GM21381 (cell line): ENCODE data around the gene CPSF6.

Experiments used
- ATAC-seq: cut with Tn5 transposase; IDR thresholded peaks from one replicate; pipeline ENCODE4 v1.9.1; 2021; ENCODE audit warnings: mild to moderate bottlenecking, moderate library complexity; ENCODE audit not compliant: unreplicated experiment

CPSF6 gene

DNA sequence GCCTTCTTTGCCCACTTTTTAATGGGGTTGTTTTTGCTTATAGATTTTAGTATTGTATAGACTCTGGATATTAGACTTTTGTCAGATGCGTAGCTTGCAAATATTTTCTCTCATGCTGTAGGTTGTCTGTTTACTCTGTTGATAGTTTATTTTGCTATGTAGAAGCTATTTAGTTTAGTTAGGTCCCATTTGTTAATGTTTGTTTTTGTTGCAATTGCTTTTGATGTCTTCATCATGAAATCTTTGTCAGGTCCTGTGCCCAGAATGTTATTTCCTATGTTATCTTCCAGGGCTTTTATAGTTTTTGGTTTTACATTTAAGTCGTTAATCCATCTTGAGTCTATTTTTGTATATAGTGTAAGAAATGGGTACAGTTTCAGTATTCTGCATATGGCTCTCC is 78.9 kb downstream of the CPSF6 start:
- ATAC-seq = no peak

DNA sequence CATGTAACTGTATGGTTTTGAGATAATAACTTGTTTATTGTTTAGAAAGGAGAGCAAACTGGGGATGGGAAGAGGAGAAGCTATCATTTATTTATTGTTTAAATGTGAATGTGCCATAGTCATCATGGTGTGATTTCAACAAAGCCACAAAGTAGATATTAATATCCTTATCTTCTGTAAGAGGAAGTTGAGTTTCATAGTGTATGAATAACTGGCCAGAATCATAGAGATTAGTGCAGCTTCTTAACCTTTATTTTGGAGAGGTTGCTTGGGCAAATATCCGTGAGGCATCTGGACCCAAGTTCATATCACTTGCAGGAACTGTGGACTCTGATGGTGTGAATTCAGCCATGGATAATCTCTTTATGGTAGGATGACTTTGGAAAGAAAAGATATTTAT is 82.0 kb downstream of the CPSF6 start:
- ATAC-seq = no peak
